ENCODE data around the gene MYO5A.

DNA sequence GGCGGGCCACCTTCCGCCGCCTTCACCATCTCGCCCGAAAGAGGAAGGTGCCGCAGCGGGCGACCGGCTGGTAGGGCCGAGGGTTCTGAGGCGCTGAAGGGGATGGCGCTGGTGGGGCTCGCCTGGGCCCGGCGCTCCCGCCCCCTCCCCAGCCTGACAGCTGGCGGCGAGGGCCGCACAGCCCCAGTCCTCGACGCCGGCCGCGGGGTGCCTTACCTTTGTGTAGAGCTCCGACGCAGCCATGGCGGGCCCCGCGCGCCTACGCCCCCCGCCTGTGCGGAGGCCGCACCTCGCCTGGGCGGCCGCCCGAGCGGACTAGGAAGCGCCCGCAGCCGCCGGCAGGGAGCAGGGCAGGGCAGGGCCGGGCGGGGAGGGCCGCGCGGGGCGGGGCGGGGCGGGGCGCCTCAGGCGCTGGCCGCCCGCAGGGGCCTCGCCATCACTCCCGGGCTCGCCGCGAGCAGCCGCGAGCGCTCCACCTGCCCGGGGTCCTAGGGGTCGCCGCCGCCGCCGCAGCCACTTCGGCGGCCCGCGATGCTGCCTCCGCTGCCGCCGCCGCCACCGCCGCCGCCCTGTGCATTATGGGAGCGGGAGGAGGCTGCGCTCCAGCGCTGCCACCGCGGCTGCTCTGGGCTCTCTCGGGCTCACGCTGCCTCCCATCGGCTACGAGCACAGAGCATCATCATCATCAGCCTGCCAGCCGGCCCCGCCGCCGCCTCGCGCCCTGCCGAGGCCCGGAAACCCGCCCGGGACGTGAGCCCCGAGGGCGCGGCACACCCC, at the start of gene MYO5A:
- TF ChIP-seq, protein P1, sequence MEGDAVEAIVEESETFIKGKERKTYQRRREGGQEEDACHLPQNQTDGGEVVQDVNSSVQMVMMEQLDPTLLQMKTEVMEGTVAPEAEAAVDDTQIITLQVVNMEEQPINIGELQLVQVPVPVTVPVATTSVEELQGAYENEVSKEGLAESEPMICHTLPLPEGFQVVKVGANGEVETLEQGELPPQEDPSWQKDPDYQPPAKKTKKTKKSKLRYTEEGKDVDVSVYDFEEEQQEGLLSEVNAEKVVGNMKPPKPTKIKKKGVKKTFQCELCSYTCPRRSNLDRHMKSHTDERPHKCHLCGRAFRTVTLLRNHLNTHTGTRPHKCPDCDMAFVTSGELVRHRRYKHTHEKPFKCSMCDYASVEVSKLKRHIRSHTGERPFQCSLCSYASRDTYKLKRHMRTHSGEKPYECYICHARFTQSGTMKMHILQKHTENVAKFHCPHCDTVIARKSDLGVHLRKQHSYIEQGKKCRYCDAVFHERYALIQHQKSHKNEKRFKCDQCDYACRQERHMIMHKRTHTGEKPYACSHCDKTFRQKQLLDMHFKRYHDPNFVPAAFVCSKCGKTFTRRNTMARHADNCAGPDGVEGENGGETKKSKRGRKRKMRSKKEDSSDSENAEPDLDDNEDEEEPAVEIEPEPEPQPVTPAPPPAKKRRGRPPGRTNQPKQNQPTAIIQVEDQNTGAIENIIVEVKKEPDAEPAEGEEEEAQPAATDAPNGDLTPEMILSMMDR (IDR thresholded peaks at IDR 0.05), result peak; percentile 41
- TF ChIP-seq ZFX (IDR thresholded peaks at IDR 0.05; ENCODE audit: borderline replicate concordance), result no peak
